ENCODE results near the gene MSRB2.

- TF ChIP-seq YY1 (IDR thresholded peaks at IDR 0.05; ENCODE audit: low read depth) (no peak), FOXM1 (IDR thresholded peaks at IDR 0.05; ENCODE audit: borderline replicate concordance, low read depth) (no peak), CREB1 (IDR thresholded peaks at IDR 0.05; ENCODE audit: low read depth) (no peak), MAX (IDR thresholded peaks at IDR 0.05) (no peak), EP300 (IDR thresholded peaks at IDR 0.05; ENCODE audit: borderline replicate concordance) (no peak), CEBPB (IDR thresholded peaks at IDR 0.05) (no peak)
Observed at GRCh38 chr10:23070913-23071218, 24.5 kb upstream of the MSRB2 start.

All from Ishikawa (cell line).